Gastrocnemius medialis (tissue), 4 donors: ENCODE results near the gene ATP2C2. TPM values are rescaled to one million over a fixed set of nuclear protein-coding genes. Genes with fewer than 3 reads are reported as not detected.

ENCODE experiments used
- ATAC-seq, 2 donors: fragments of 150-250 bp; one replicate each; pipeline ENCODE4 v1.9.1; 2016
- DNase-seq, 2 donors: peaks; one replicate each; pipeline ENCODE4 v3.0.0-alpha.2; 2019
- H3K27ac ChIP-seq, 4 donors: fragments of 200-600 bp; sonication (generic); 1 replicate in 1 of 4; 2 replicates in 3 of 4; pipeline ENCODE4 v1.5.1; 2016 to 2018; ENCODE audit warnings: mild to moderate bottlenecking in 2 of 4, moderate library complexity in 1 of 4
- H3K27me3 ChIP-seq, 3 donors: fragments of 200-600 bp; sonication (generic) in 2 of 3; 1 replicate in 1 of 3; 2 replicates in 2 of 3; pipeline versions ENCODE4 v1.5.1 to v1.6.0; 2016 to 2019; ENCODE audit warnings: mild to moderate bottlenecking in 1 of 3, moderate library complexity in 1 of 3
- H3K36me3 ChIP-seq, 2 donors: fragments of 200-600 bp; sonication (generic) in 1 of 2; one replicate each; pipeline ENCODE4 v1.5.1; 2017 to 2018
- H3K4me1 ChIP-seq, 2 donors: fragments of 200-600 bp; sonication (generic) in 1 of 2; one replicate each; pipeline ENCODE4 v1.5.1; 2016 to 2017; ENCODE audit warnings: mild to moderate bottlenecking in 2 of 2
- H3K4me3 ChIP-seq, 4 donors: fragments of 200-600 bp; sonication (generic) in 3 of 4; 1 replicate in 1 of 4; 2 replicates in 3 of 4; pipeline ENCODE4 v1.5.1; 2016 to 2019; ENCODE audit warnings: mild to moderate bottlenecking in 2 of 4
- H3K9me3 ChIP-seq, 3 donors: fragments of 200-600 bp; sonication (generic) in 2 of 3; 1 replicate in 1 of 3; 2 replicates in 2 of 3; pipeline ENCODE4 v1.5.1; 2016 to 2019
- POLR2A ChIP-seq, 2 donors: fragments of 450-650 bp; IDR thresholded peaks; one replicate each; pipeline ENCODE4 v1.6.1; 2017; ENCODE audit warnings: antibody characterized with exemption in 2 of 2, mild to moderate bottlenecking in 2 of 2, moderate library complexity in 2 of 2
- in situ Hi-C, 4 donors: fragments of 200-750 bp; cut with MboI; loops; one replicate each; pipeline versions ENCODE4 v1.15.0 to v1.8.0; 2017; ENCODE audit warnings: low sequenced_read_pairs in 4 of 4
- intact Hi-C: fragments of 100-400 bp; cut with DNase I; formaldehyde crosslinking; loops from one replicate; pipeline ENCODE4 v1.15.1; 2023; ENCODE audit warnings: low total_unique reads
- total RNA-seq, 4 donors: library from RNA; depleted of rRNA; stranded (reverse); fragments of >200 nt; gene quantifications; one replicate each; pipeline versions ENCODE4 v1.1.0 to v1.2.3, GENCODE V29; 2016
- TF ChIP-seq, protein P1 (sequence below), 5 experiments: fragments of 450-650 bp in 3 of 5; fragments of 200-600 bp in 2 of 5; sonication (generic) in 2 of 5; IDR thresholded peaks in 4 of 5; conservative IDR thresholded peaks in 1 of 5; 1 replicate in 4 of 5; 2 replicates in 1 of 5; pipeline ENCODE4 v1.5.1; 2016 to 2019; ENCODE audit warnings: antibody characterized with exemption in 5 of 5, mild to moderate bottlenecking in 3 of 5, moderate library complexity in 3 of 5

Gene ATP2C2
- total RNA-seq, 4 donors from 2014 or later, result 0.44 TPM; not detected in 3

DNA sequence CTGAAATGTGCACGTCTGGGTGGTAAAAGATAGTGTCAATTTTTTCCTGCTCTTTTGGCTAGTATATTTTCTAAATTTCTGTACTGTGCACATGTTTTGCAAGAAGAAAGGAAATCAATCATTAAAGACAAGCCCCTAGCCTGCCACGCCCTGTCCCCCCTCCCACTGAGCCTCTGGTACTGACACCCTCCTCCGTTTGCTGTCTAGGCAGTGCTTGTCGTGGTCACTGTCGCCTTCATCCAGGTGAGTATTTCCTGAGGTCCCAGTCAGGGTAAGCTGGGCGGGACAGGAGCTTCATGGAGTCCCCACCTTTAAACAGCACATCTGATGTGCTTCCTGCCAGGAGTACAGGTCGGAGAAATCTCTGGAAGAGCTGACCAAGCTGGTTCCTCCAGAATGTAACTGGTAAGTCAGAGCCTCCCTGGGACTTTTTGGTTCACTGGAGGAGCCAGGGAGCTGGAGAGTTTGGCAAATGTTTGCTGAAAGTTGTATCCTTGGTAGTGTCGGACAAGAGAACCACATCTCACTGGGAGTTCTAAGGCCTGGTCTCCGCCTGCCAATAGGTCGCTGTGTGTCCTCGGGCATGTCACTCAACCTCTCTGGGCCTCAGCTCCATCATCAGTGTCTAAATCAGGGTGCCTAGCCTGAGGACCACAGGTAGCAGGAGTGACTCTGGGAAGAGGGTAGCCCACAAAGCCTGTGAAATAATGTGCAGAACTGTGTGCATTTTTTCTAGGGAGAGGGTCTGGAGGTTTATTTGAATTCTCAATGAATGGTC is 42.2 kb downstream of the ATP2C2 start:
- Histone ChIP-seq H3K36me3 (no peaks in the 10 kb centered on the region), H3K27ac (no peak overlapping the region), H3K4me3 (no peak overlapping the region), H3K27me3 (peaks cover 0 to 25% (median 24%) of the 10 kb centered on the region in 3 donors), H3K4me1 (no peaks in the 10 kb centered on the region), H3K9me3 (no peaks in the 10 kb centered on the region)
- no peak for DNase-seq
- ATAC-seq, result no peak
- no peak for TF ChIP-seq POLR2A (IDR thresholded peaks at IDR 0.05)
- TF ChIP-seq, protein P1, sequence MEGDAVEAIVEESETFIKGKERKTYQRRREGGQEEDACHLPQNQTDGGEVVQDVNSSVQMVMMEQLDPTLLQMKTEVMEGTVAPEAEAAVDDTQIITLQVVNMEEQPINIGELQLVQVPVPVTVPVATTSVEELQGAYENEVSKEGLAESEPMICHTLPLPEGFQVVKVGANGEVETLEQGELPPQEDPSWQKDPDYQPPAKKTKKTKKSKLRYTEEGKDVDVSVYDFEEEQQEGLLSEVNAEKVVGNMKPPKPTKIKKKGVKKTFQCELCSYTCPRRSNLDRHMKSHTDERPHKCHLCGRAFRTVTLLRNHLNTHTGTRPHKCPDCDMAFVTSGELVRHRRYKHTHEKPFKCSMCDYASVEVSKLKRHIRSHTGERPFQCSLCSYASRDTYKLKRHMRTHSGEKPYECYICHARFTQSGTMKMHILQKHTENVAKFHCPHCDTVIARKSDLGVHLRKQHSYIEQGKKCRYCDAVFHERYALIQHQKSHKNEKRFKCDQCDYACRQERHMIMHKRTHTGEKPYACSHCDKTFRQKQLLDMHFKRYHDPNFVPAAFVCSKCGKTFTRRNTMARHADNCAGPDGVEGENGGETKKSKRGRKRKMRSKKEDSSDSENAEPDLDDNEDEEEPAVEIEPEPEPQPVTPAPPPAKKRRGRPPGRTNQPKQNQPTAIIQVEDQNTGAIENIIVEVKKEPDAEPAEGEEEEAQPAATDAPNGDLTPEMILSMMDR (IDR thresholded peaks at IDR 0.05 in 4 of 5, conservative IDR thresholded peaks at IDR 0.05 in 1 of 5), result no peak
- intact Hi-C loops (no loop called here), in situ Hi-C loops (loop anchor here in 1 of 4 donors (25.0 kb wide), 1 partner anchor 98 kb away; no protein-coding TSS in a partner anchor)

DNA sequence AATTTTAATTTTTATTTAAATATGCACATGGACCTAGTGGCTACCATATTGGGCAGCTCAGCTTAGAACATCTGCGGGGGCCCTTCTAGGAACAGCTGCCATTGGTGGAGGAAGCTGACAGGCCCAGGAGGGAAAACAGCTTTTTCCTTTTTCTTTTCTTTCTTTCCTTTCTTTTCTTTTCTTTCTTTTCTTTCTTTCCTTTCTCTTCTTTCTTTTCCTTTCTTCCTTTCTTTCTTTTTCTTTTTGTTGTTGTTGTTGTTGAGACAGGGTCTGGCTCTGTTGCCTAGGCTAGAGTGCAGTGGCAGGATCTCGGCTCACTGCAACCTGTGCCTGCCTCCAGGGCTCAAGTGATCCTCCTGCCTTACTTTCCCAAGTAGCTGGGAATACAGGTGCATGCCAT is 43.4 kb downstream of the ATP2C2 start:
- in situ Hi-C loops, result loop anchor here in 1 of 4 donors (25.0 kb wide), 1 partner anchor 99 kb away; no protein-coding TSS in a partner anchor
- ATAC-seq (no peak), DNase-seq (no peak)
- H3K27me3 ChIP-seq, result peaks cover 0 to 18% (median 18%) of the 10 kb centered on the region in 3 donors
- TF ChIP-seq, protein P1 (IDR thresholded peaks at IDR 0.05 in 4 of 5, conservative IDR thresholded peaks at IDR 0.05 in 1 of 5), result no peak
- no peak for TF ChIP-seq POLR2A (IDR thresholded peaks at IDR 0.05)
- intact Hi-C loops, result no loop called here
- no peak overlapping the region for H3K27ac ChIP-seq
- no peaks in the 10 kb centered on the region for H3K9me3 ChIP-seq
- H3K4me1 ChIP-seq, result no peaks in the 10 kb centered on the region
- H3K36me3 ChIP-seq, result no peaks in the 10 kb centered on the region
- no peak overlapping the region for H3K4me3 ChIP-seq

DNA sequence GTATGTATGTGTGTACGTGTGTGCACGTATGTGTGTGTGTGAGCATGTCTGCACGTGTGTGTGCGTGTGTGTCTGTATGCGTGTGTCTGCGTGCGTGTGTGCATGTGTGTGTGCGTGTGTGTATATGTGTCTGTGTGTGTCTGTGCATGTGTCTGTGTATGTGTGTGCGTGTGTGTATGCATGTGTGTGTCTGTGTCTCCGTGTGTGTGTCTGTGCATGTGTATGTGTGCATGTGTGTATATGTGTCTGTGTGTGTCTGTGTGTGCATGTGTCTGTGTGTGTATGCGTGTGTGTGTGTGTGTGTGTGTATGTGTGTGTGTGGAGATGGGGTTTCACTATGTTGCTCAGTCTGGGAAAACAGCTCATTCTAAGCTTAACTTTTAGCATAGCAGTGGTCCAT is 43.9 kb downstream of the ATP2C2 start:
- in situ Hi-C loops, result loop anchor here in 1 of 4 donors (25.0 kb wide), 1 partner anchor 100 kb away; no protein-coding TSS in a partner anchor
- intact Hi-C loops, result no loop called here
- Histone ChIP-seq H3K36me3 (no peaks in the 10 kb centered on the region), H3K4me3 (no peak overlapping the region), H3K27ac (no peak overlapping the region), H3K4me1 (no peaks in the 10 kb centered on the region), H3K9me3 (no peaks in the 10 kb centered on the region), H3K27me3 (peaks cover 0 to 15% (median 13%) of the 10 kb centered on the region in 3 donors)
- no peak for TF ChIP-seq POLR2A (IDR thresholded peaks at IDR 0.05)
- TF ChIP-seq, protein P1 (IDR thresholded peaks at IDR 0.05 in 4 of 5, conservative IDR thresholded peaks at IDR 0.05 in 1 of 5), result no peak
- DNase-seq (no peak), ATAC-seq (no peak)

DNA sequence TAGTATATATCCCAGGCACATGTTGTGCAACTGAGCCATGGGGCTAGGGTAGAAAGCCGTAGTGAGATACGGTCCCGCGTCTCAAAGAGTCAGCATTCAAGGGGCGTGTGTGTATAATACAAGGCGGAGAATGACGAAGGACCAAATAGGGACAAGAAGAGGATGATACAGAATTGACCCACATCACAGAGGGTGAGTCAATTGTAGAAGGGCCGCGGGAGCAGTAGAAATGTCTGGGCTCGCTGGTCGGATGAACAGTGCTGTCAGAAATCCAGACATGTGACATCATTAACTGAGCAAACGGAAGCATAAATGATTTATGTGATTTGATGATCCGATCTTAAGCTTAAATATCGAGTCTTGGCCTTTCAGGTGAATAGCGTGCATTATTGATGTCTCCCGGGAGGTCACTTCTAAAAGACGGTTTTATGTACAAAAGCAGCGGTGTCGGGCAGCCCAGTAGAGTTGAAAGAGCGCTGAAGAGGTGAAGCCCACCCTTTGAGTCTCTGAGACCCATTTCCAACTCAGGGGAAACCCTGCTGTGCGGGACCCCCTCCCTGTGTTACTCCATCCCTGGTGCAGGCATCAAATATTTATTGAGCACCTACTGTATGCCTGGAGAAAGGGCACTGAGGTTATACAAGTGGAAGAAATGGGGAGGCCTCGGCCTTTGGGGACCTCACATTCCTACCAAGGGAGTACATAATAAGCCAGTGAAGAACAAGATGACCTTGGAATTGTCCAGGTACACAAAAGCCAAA is 45.1 kb downstream of the ATP2C2 start:
- DNase-seq (no peak), ATAC-seq (no peak)
- Histone ChIP-seq H3K4me3 (no peak overlapping the region), H3K9me3 (no peaks in the 10 kb centered on the region), H3K27ac (no peak overlapping the region), H3K4me1 (no peaks in the 10 kb centered on the region), H3K27me3 (peaks cover 0 to 13% (median under 1%) of the 10 kb centered on the region in 3 donors), H3K36me3 (no peaks in the 10 kb centered on the region)
- in situ Hi-C loops (loop anchor here in 1 of 4 donors (25.0 kb wide), 1 partner anchor 101 kb away; no protein-coding TSS in a partner anchor), intact Hi-C loops (no loop called here)
- TF ChIP-seq POLR2A (IDR thresholded peaks at IDR 0.05), result no peak
- TF ChIP-seq, protein P1 (IDR thresholded peaks at IDR 0.05 in 4 of 5, conservative IDR thresholded peaks at IDR 0.05 in 1 of 5), result no peak
